Sigmoid colon (tissue), 7 donors: ENCODE data around the gene SLC39A13. TPM values are rescaled to one million over a fixed set of nuclear protein-coding genes. Genes with fewer than 3 reads are reported as not detected.
"Not testable (repeated sequence)": the region's sequence is repeated elsewhere in the genome, so short reads cannot be mapped to it uniquely, and the experiment has no call there.

Source experiments
- DNase-seq: peaks from one replicate; pipeline ENCODE4 v3.0.0-alpha.2; 2019
- H3K27ac ChIP-seq, 4 donors: fragments of 200-600 bp; sonication (generic); one replicate each; pipeline ENCODE4 v1.5.1; 2016 to 2019; ENCODE audit warnings: mild to moderate bottlenecking in 1 of 4
- H3K27me3 ChIP-seq, 3 donors: fragments of 200-600 bp; sonication (generic); one replicate each; pipeline ENCODE4 v1.5.1; 2019; ENCODE audit warnings: mild to moderate bottlenecking in 1 of 3
- H3K36me3 ChIP-seq, 4 donors: fragments of 200-600 bp; sonication (generic); one replicate each; pipeline ENCODE4 v1.5.1; 2016 to 2019
- H3K4me1 ChIP-seq, 4 donors: fragments of 200-600 bp; sonication (generic); one replicate each; pipeline ENCODE4 v1.5.1; 2017 to 2019
- H3K4me3 ChIP-seq, 4 donors: fragments of 200-600 bp; sonication (generic); one replicate each; pipeline ENCODE4 v1.5.1; 2017 to 2019; ENCODE audit warnings: mild to moderate bottlenecking in 2 of 4, moderate library complexity in 1 of 4
- H3K9me3 ChIP-seq, 4 donors: fragments of 200-600 bp in 3 of 4; sonication (generic) in 3 of 4; one replicate each; pipeline versions ENCODE4 v1.5.1 to v1.6.1; 2013 to 2019
- EP300 ChIP-seq, 4 donors: sonication (generic); formaldehyde crosslinking; IDR thresholded peaks; one replicate each; pipeline ENCODE4 v1.6.1; 2017; ENCODE audit warnings: antibody characterized with exemption in 4 of 4
- POLR2A ChIP-seq, 2 donors: fragments of 450-650 bp; IDR thresholded peaks; one replicate each; pipeline ENCODE4 v1.6.1; 2016; ENCODE audit warnings: antibody characterized with exemption in 2 of 2, mild to moderate bottlenecking in 2 of 2, moderate library complexity in 2 of 2
- POLR2AphosphoS5 ChIP-seq, 4 donors: sonication (generic); formaldehyde crosslinking; IDR thresholded peaks; one replicate each; pipeline ENCODE4 v1.6.1; 2017; ENCODE audit warnings: antibody characterized with exemption in 4 of 4
- WGBS, 2 donors: extraction: QIAGEN DNeasy Blood & Tissue Kit; methylation state at CpG; one replicate each; pipeline ENCODE4 v1.1.7; 2013; 5-methylcytosine and 5-hydroxymethylcytosine counted together
- intact Hi-C: fragments of 100-400 bp; cut with DNase I; formaldehyde crosslinking; loops from one replicate; pipeline ENCODE4 v1.15.1; 2023
- polyA plus RNA-seq, 3 donors: library from polyadenylated mRNA; stranded (reverse); fragments of 200-250 nt; gene quantifications; one replicate each; pipeline ENCODE4 v1.2.3, GENCODE V29; 2013
- total RNA-seq, 4 donors: library from RNA; depleted of rRNA; stranded (reverse); fragments of >200 nt; gene quantifications; one replicate each; pipeline ENCODE4 v1.1.0, GENCODE V29; 2016
- TF ChIP-seq, protein P1 (sequence below), 4 experiments: fragments of 450-650 bp in 3 of 4; fragments of 200-600 bp in 1 of 4; IDR thresholded peaks; one replicate each; pipeline ENCODE4 v1.5.1; 2016 to 2019; ENCODE audit warnings: antibody characterized with exemption in 4 of 4, mild to moderate bottlenecking in 3 of 4, moderate library complexity in 2 of 4
- donor health status: healthy with polysubstance abuse.
- donor health status: Bipolar disorder and iron deficiency.
- donor health status: healthy.

The SLC39A13 gene
- total and polyA plus RNA-seq, 7 donors: 4.6 to 87.5 (median 38.2) TPM

DNA sequence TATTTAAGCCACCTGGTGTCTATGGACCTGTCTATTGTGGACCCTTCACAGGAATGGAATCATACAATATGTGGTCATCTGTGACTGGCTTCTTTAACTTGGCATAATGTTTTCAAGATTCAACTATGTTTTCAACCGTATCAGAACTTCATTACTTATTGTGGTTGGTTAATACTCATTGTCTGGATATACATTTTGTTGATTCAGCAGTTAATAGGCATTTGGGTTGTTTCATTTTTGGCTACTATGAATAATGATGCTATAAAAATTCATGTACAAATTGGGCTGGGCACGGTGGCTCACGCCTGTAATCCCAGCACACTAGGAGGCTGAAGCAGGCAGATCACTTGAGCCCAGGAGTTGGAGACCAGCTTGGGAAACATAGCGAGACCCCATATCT lies 43.0 kb downstream of the SLC39A13 start:
- TF ChIP-seq EP300 (IDR thresholded peaks at IDR 0.05): no peak
- no peaks in the 10 kb centered on the region for H3K9me3 ChIP-seq
- WGBS, 2 donors: 82 to 89% methylated on average over 4 of the region's 4 CpGs
- H3K27ac ChIP-seq: no peak overlapping the region
- intact Hi-C loops: no loop called here
- H3K4me1 ChIP-seq: peaks cover 0 to 8% (median 0%) of the 10 kb centered on the region in 4 donors
- H3K36me3 ChIP-seq: no peaks in the 10 kb centered on the region
- H3K27me3 ChIP-seq: no peaks in the 10 kb centered on the region
- no peak overlapping the region for H3K4me3 ChIP-seq
- no peak for DNase-seq

DNA sequence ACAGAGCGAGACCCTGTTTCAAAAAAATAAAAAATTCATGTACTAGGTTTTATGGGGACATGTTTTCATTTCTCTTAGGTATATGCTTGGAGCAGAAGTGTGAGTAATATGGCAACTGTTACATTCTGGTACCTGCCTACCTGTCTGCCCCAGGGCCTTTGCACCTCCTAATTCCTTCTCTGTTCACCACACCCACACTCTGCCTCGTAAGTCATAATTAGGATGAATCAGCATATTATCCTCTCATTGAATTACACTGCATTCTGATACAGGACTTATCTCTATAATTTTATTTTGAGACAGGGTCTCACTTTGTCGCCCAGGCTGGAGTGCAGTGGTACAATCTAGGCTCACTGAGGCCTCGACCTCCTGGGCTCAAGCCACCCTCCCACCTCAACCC lies 43.6 kb downstream of the SLC39A13 start:
- Histone ChIP-seq H3K36me3 (no peaks in the 10 kb centered on the region), H3K4me3 (no peak overlapping the region), H3K27ac (no peak overlapping the region), H3K9me3 (no peaks in the 10 kb centered on the region), H3K4me1 (peaks cover 0 to 8% (median 0%) of the 10 kb centered on the region in 4 donors), H3K27me3 (no peaks in the 10 kb centered on the region)
- WGBS, 2 donors: 88 to 94% methylated on average over 4 of the region's 4 CpGs
- intact Hi-C loops: no loop called here
- no peak for TF ChIP-seq POLR2A (IDR thresholded peaks at IDR 0.05)
- TF ChIP-seq, protein P1, sequence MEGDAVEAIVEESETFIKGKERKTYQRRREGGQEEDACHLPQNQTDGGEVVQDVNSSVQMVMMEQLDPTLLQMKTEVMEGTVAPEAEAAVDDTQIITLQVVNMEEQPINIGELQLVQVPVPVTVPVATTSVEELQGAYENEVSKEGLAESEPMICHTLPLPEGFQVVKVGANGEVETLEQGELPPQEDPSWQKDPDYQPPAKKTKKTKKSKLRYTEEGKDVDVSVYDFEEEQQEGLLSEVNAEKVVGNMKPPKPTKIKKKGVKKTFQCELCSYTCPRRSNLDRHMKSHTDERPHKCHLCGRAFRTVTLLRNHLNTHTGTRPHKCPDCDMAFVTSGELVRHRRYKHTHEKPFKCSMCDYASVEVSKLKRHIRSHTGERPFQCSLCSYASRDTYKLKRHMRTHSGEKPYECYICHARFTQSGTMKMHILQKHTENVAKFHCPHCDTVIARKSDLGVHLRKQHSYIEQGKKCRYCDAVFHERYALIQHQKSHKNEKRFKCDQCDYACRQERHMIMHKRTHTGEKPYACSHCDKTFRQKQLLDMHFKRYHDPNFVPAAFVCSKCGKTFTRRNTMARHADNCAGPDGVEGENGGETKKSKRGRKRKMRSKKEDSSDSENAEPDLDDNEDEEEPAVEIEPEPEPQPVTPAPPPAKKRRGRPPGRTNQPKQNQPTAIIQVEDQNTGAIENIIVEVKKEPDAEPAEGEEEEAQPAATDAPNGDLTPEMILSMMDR (IDR thresholded peaks at IDR 0.05): no peak
- no peak for DNase-seq

DNA sequence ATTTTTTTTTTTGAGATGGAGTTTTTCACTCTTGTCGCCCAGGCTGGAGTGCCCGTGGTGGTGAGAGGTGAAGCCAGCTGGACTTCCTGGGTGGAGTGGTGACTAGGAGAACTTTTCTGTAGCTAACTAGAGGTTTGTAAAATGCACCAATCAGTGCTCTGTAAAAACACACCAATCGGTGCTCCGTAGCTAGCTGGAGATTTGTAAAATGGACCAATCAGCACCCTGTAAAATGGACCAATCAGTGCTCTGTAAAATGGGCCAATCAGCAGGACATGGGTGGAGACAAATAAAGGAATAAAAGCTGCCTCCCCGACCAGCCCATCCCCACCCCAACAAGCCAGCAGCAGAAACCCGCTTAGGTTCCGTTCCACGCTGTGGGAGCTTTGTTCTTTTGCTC lies 45.0 kb downstream of the SLC39A13 start:
- Histone ChIP-seq H3K36me3 (no peaks in the 10 kb centered on the region), H3K9me3 (no peaks in the 10 kb centered on the region), H3K27me3 (no peaks in the 10 kb centered on the region), H3K4me3 (no peak overlapping the region), H3K4me1 (peaks cover 0 to 8% (median 0%) of the 10 kb centered on the region in 4 donors), H3K27ac (no peak overlapping the region)
- WGBS, 2 donors: 91 to 96% methylated on average over 8 of the region's 8 CpGs
- intact Hi-C loops: no loop called here
- DNase-seq: no peak
- TF ChIP-seq POLR2A (IDR thresholded peaks at IDR 0.05): no peak
- no peak for TF ChIP-seq POLR2AphosphoS5 (IDR thresholded peaks at IDR 0.05)
- TF ChIP-seq, protein P1 (IDR thresholded peaks at IDR 0.05): no peak
- no peak for TF ChIP-seq EP300 (IDR thresholded peaks at IDR 0.05)

DNA sequence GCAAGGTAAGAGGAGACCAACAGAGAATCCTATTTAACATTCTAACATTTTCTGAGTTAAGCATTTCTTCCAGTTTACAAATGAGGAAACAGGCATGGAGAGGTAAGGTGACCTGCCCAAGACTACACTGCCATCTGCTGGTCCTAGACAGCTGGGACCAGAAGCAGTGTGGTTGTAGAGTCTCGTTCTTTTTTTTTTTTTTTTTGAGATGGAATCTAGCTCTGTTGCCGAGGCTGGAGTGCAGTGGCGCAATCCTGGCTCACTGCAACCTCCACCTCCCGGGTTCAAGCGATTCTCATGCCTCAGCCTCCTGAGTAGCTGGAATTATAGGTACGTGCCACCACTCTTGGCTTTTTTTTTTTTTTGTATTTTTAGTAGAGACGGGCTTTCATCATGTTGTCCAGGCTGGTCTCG lies 45.9 kb downstream of the SLC39A13 start:
- peak; percentile 88 for DNase-seq
- not testable (repeated sequence) for H3K4me3 ChIP-seq, H3K27me3 ChIP-seq, H3K27ac ChIP-seq, H3K36me3 ChIP-seq, H3K9me3 ChIP-seq, H3K4me1 ChIP-seq
- intact Hi-C loops: loop anchor here (1.0 kb wide), 1 partner anchor 80 kb away; no protein-coding TSS in a partner anchor
- TF ChIP-seq, protein P1 (IDR thresholded peaks at IDR 0.05): peak; percentile 49 to 71 (median 65)
- TF ChIP-seq POLR2AphosphoS5 (IDR thresholded peaks at IDR 0.05): peak in 1 of 4 donors; percentile 17
- 12 to 19% methylated on average over 8 of the region's 8 CpGs for WGBS, 2 donors

DNA sequence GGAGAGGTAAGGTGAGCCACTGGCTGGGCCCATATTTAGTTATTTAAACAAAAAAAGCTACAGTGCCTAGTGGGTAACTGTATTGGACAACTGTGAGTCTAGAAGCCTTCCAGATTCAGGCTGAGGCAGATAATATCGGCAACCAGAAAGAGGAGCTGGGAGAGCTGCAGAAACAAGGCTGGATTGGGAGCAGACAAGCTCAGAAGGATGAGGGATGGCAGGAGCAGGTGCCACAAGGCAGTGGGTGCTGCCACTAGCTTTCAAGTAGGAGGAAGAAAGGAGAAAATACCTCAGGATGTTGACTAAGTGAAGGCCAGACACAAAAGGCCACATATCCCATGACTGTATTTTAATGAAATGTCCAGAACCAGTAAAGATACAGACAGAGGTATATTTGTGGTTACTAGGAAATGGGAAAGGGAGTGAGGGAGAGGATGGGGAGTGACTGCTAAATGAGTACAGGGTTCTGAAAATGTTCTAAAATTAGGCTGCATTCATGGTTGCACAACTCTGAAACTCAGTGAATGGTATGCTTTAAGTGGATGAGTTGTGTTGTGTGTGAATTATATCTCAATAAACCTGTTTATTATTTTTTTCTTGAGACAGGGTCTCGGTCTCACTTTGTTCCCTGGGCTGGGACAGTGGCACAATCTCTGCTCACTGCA lies 52.3 kb downstream of the SLC39A13 start:
- H3K4me1 ChIP-seq: peaks cover 0 to 13% (median 9%) of the 10 kb centered on the region in 4 donors
- 97 to 98% methylated on average over 2 of the region's 2 CpGs for WGBS, 2 donors
- no peak overlapping the region for H3K4me3 ChIP-seq
- no peak for TF ChIP-seq POLR2AphosphoS5 (IDR thresholded peaks at IDR 0.05)
- TF ChIP-seq EP300 (IDR thresholded peaks at IDR 0.05): no peak
- TF ChIP-seq, protein P1 (IDR thresholded peaks at IDR 0.05): no peak
- TF ChIP-seq POLR2A (IDR thresholded peaks at IDR 0.05): no peak
- H3K27me3 ChIP-seq: no peaks in the 10 kb centered on the region
- no peak for DNase-seq
- H3K36me3 ChIP-seq: peaks cover 0 to 27% (median 8%) of the 10 kb centered on the region in 4 donors
- no peak overlapping the region for H3K27ac ChIP-seq
- intact Hi-C loops: no loop called here
- no peaks in the 10 kb centered on the region for H3K9me3 ChIP-seq
